ENCODE results near the gene CARF. TPM values are rescaled to one million over a fixed set of nuclear protein-coding genes. Genes with fewer than 3 reads are reported as not detected.
A peak's percentile ranks its signal among the peaks of the same experiment; 100 is the strongest.
"Not testable (repeated sequence)": the region's sequence is repeated elsewhere in the genome, so short reads cannot be mapped to it uniquely, and the experiment has no call there.

The CARF gene
- total RNA-seq, 2 experiments from 2014 or later: 14.6 to 16.9 TPM

DNA sequence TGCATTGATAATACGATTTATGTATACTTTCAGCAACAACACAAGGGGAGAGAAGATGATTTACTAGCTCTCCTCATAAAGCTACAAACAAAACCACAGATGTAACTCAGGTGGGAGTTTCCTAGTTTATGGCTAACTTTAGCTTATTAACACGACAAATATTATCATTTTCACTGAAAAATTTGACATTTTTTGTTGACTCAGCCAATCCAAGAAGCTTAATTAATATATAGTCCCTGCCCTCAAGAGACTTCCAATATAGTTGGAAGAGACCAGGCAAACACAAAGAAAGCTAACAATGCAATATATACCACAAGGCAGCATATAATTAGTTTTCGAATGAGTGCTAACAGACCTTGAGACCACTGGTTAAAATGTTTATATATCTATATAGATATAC, 1.4 kb upstream of the CARF start:
- no peak overlapping the region for H3K27ac Mint-ChIP-seq
- DNase-seq: no peak
- POLR2A ChIA-PET: interaction anchor here (1.3 to 2.1 kb wide), 3 partner anchors 9 to 328 kb away, joined by 3 to 15 read pairs (median 8); partner anchors contain the start of genes CYP20A1 and NBEAL1
- H3K36me3 Mint-ChIP-seq: peaks cover 6% of the 10 kb centered on the region
- H3K4me3 Mint-ChIP-seq: peak overlapping the region; percentile 93
- H3K4me1 Mint-ChIP-seq: peaks cover 25% of the 10 kb centered on the region
- no peak for ATAC-seq (ENCODE audit: low read depth)
- H3K9me3 Mint-ChIP-seq: no peaks in the 10 kb centered on the region
- H3K27me3 Mint-ChIP-seq: no peaks in the 10 kb centered on the region

DNA sequence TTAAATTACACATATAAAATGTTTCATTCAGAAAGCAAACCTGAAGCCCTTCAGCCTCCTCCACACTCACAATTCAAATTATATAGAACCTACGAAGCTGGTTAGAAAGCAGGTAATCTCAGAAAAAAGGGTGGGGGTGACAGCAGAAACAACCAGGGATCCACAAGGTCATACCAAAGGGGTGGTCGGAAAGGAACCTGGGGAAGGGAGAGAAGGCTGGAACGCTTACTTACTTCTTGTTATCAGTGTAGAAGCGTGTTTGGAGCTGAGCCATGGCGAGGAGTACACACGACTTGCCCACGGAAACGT, 918 bp upstream of the CARF start:
- Mint-ChIP-seq H3K27ac (peak overlapping the region; percentile 96), H3K4me1 (peaks cover 25% of the 10 kb centered on the region), H3K9me3 (no peaks in the 10 kb centered on the region), H3K36me3 (peaks cover 5% of the 10 kb centered on the region), H3K4me3 (peak overlapping the region; percentile 93), H3K27me3 (no peaks in the 10 kb centered on the region)
- no peak for ATAC-seq (ENCODE audit: low read depth)
- DNase-seq: no peak
- POLR2A ChIA-PET: interaction anchor here (0.7 to 2.1 kb wide), 5 partner anchors 9 to 644 kb away, joined by 3 to 15 read pairs (median 5); partner anchors contain the start of genes CYP20A1 and NBEAL1

DNA sequence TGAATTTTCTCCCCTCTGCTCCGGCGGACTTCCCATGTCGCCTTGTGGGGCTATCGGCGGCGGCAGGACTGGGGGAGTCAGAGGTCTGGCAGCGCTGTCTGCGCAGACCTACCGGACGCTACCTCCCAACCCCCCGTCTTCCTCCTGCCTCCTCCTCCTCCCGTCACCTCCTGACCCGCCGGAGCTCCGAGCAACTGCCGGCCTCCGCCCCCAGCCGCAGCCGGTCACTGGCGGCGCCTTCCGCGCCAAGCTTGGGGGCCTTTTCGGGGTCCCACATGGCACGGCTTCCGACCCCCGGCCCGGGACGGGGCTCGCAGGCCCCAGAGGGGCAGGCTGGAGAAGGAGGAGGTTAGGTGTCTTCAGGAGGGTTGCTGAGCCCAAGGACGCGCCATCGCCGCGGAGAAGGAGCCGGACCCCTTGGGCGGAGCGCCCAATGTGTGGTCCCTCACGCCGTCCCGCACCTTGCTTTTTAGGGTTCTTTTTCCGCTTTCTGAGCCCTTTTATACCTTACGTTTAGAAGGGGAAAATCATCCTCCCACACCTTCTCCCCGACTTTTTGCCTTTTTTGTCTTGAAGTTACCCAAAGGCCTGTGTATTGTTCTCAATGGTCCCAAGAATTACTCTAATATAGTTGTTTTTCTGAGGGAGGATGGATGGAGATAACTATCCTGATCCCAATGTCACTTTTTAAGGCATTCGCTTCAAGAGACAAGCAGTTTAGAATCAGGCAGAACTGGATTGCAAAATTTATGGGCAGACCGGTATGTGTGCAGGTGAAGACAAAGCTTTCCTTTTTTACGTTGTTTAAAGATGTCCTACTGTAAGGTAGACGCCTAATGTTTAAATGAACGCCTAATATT, 497 bp downstream of the CARF start:
- POLR2A ChIA-PET: interaction anchor here (1.3 to 2.1 kb wide), 2 partner anchors 277 to 326 kb away, joined by 5 to 15 read pairs; partner anchors contain the start of gene CYP20A1
- H3K36me3 Mint-ChIP-seq: not testable (repeated sequence)

DNA sequence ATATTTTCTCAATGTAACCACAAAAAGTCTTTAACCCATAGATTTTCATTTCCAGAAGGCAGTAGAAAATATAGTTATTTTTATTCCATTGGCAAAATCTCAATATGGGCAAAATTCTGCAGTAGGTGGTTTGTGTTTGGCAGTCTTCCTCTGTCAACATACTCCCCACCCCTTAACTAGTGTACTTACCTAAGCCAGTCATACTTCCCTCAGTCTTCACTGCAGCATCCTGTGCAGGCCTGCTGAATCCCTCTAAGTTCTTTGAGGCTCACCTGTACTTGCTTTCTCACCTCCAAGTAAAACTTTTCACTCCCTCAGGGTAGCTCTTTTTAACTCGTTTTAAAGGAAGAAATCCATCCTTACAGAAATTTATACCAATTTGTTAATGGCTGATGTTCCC, 6.8 kb downstream of the CARF start:
- no peaks in the 10 kb centered on the region for H3K4me1 Mint-ChIP-seq
- no peak overlapping the region for H3K4me3 Mint-ChIP-seq
- H3K9me3 Mint-ChIP-seq: no peaks in the 10 kb centered on the region
- no peak for ATAC-seq (ENCODE audit: low read depth)
- peaks cover 5% of the 10 kb centered on the region for H3K36me3 Mint-ChIP-seq
- DNase-seq: no peak
- H3K27ac Mint-ChIP-seq: no peak overlapping the region
- H3K27me3 Mint-ChIP-seq: no peaks in the 10 kb centered on the region
- POLR2A ChIA-PET: no interaction called here

More for the DNA sequence above, 497 bp downstream of the CARF start:
- Mint-ChIP-seq H3K4me3 (peak overlapping the region; percentile 93), H3K27ac (peak overlapping the region; percentile 96), H3K4me1 (peaks cover 25% of the 10 kb centered on the region)
- ATAC-seq (ENCODE audit: low read depth) (peak; percentile 55), DNase-seq (peak; percentile 68)
- not testable (repeated sequence) for H3K9me3 Mint-ChIP-seq, H3K27me3 Mint-ChIP-seq

DNA sequence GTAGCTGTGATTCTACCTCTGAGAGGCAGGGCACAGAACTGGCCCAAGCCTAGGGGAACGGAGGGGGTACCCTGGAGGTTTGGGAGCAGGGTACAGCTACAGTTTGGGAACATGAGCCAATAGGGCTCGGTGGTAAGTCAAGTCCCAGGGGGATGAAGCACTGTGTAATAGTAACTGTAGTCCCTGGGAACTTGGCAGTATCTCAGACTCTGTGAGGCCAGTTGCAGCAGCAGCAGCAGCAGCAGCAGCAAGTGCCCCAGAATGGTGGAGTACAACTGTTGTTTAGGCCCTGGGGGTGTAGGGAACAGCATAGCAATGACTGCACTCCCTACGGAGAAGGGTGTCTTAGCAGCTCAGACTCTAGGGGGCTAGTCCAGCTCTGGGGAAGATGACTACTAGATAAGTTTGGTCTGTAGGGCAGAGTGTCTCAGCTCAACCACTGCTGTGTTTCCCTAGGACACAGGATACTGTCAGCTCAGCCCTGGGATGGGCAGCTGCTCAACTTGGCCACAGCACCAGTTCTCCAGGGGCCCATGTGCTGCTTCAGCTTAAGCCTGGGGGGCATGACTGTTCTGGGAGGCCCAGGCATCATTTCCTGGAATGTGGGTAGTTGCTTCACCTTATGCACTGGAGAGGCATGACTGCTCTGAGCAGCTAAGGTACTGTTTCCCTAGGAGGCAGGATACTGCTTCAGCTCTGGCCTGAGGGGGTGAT, 20.5 kb downstream of the CARF start:
- POLR2A ChIA-PET: no interaction called here
- no peaks in the 10 kb centered on the region for H3K4me1 Mint-ChIP-seq
- ATAC-seq (ENCODE audit: low read depth) (peak; percentile 18), DNase-seq (no peak)
- H3K4me3 Mint-ChIP-seq: no peak overlapping the region
- no peaks in the 10 kb centered on the region for H3K27me3 Mint-ChIP-seq
- H3K9me3 Mint-ChIP-seq: peaks cover 3% of the 10 kb centered on the region
- H3K27ac Mint-ChIP-seq: no peak overlapping the region
- peaks cover 13% of the 10 kb centered on the region for H3K36me3 Mint-ChIP-seq

DNA sequence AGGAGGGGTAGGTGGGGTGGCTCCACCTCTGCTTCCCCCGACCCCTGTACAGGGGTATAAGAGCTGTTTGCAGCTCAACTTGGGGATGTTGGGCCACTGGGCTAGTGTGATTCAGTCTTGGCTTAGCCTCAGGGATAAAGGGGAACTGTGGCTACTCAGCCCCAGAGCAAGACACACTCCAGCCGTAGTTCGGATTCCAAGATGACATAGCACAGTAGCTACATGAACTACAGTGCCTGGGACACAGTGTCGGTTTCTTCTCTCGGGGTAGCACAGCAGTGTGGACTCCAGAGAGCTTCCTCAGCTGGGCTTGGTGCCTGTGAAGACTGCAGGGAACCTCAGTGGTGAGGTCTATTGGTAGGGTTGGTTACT, 21.1 kb downstream of the CARF start:
- H3K27me3 Mint-ChIP-seq: no peaks in the 10 kb centered on the region
- no peak for DNase-seq
- H3K4me3 Mint-ChIP-seq: no peak overlapping the region
- H3K27ac Mint-ChIP-seq: no peak overlapping the region
- no peak for ATAC-seq (ENCODE audit: low read depth)
- no peaks in the 10 kb centered on the region for H3K4me1 Mint-ChIP-seq
- POLR2A ChIA-PET: no interaction called here
- peaks cover 3% of the 10 kb centered on the region for H3K9me3 Mint-ChIP-seq
- H3K36me3 Mint-ChIP-seq: peaks cover 11% of the 10 kb centered on the region

DNA sequence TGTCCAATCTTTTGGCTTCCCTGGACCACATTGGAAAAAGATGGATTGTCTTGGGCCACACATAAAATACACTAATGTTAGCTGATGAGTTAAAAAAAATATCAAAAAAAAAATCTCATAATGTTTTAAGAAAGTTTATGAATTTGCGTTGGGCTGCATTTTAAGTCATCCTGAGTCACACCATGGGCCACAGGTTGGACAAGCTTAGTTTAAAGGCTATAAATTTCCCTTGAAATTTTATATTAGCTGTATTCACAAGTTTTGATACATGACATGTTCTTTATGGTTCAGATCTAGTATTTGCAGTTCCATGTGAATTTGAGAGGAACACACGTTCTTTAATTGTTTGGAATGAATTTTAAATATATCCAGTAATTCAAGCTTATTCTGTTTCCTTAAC, 21.9 kb downstream of the CARF start:
- Mint-ChIP-seq H3K36me3 (peaks cover 14% of the 10 kb centered on the region), H3K27me3 (no peaks in the 10 kb centered on the region)
- POLR2A ChIA-PET: no interaction called here

DNA sequence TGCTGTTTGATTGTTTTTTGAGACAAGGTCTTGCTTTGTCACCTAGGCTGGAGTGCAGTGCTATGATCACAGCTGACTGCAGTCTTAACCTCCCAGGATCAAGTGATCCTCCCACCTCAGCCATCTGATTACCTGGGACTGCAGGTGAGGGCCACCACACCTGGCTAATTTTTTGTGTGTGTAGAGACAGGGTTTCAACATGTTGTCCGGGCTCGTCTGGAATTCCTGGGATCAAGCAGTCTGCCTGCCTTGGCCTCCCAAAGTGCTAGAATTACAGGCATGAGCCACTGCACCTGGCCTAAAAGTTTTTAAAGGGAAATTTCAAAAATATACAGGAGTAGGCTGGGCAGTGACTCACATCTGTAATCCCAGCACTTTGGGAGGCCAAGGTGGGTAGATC, 22.4 kb downstream of the CARF start:
- Mint-ChIP-seq H3K4me1 (no peaks in the 10 kb centered on the region), H3K4me3 (no peak overlapping the region), H3K36me3 (peaks cover 14% of the 10 kb centered on the region), H3K27ac (no peak overlapping the region), H3K27me3 (no peaks in the 10 kb centered on the region), H3K9me3 (peaks cover 6% of the 10 kb centered on the region)
- POLR2A ChIA-PET: no interaction called here
- no peak for ATAC-seq (ENCODE audit: low read depth)
- no peak for DNase-seq

More for the DNA sequence above, 21.9 kb downstream of the CARF start:
- ATAC-seq (ENCODE audit: low read depth): no peak
- no peak overlapping the region for H3K27ac Mint-ChIP-seq
- peaks cover 5% of the 10 kb centered on the region for H3K9me3 Mint-ChIP-seq
- H3K4me1 Mint-ChIP-seq: no peaks in the 10 kb centered on the region
- no peak for DNase-seq
- no peak overlapping the region for H3K4me3 Mint-ChIP-seq

DNA sequence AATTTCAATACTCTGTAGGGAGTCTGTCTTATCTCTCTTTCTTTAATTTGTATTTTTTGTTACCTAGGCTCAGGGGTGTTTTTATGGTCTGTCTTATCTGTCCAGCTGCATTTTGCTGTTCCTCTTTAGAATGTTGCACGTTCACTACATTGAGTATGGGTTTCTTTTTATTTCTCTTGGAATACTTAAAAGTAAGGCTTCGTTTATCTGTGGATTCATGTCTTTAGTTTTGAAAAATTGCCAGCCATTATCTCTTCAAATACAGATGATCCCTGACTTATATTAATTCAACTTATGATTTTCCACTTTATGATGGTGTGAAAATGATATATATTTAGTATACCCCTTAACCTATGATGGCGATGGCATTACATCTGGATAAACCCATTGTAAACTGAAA, 26.9 kb downstream of the CARF start:
- Mint-ChIP-seq H3K9me3 (peaks cover 3% of the 10 kb centered on the region), H3K4me1 (no peaks in the 10 kb centered on the region), H3K4me3 (no peak overlapping the region), H3K36me3 (peaks cover 9% of the 10 kb centered on the region), H3K27me3 (no peaks in the 10 kb centered on the region), H3K27ac (no peak overlapping the region)
- POLR2A ChIA-PET: no interaction called here
- no peak for DNase-seq
- ATAC-seq (ENCODE audit: low read depth): no peak

DNA sequence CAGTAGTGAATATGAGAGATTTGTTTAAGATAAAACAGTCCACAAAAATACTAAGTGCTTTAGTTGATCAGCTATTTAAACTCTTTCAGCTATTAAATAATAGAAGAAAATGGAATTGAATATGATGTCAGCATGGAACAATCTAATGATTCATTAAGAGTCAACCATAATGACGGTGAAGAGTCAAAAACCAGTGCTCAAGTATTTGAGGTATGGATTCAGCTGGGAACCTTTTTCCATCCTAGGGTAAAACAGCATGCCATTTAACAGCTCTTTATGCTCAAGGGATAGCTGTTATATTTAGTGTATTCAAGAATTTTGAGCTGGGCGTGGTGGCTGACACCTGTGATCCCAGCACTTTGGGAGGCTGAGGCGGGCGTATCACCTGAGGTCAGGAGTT, 29.7 kb downstream of the CARF start:
- no peak for DNase-seq
- POLR2A ChIA-PET: no interaction called here
- Mint-ChIP-seq H3K36me3 (peaks cover 32% of the 10 kb centered on the region), H3K4me3 (no peak overlapping the region), H3K27ac (no peak overlapping the region), H3K4me1 (no peaks in the 10 kb centered on the region), H3K27me3 (no peaks in the 10 kb centered on the region), H3K9me3 (peaks cover 14% of the 10 kb centered on the region)
- ATAC-seq (ENCODE audit: low read depth): no peak

DNA sequence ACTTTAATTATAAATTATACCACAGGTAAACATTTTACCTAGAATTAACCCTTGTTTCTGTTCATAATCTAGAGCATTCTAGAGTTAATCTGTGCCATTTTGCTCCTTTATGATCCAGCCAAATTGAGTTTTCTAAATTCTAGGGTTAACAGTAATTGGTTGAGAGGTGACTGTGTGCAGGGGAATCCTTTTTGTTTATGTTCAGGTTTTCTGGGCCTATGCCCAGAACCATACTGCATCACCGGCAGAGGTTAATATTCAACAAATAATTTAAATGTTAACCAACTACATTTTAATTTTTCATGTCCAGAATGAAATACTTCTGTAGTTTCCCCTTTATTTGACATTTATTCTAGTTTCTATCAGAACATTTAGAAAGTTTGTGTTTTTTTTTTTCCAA, 32.3 kb downstream of the CARF start:
- Mint-ChIP-seq H3K27ac (no peak overlapping the region), H3K4me3 (no peak overlapping the region), H3K27me3 (no peaks in the 10 kb centered on the region), H3K36me3 (peaks cover 35% of the 10 kb centered on the region), H3K4me1 (no peaks in the 10 kb centered on the region), H3K9me3 (peaks cover 25% of the 10 kb centered on the region)
- DNase-seq (no peak), ATAC-seq (ENCODE audit: low read depth) (no peak)
- POLR2A ChIA-PET: no interaction called here

DNA sequence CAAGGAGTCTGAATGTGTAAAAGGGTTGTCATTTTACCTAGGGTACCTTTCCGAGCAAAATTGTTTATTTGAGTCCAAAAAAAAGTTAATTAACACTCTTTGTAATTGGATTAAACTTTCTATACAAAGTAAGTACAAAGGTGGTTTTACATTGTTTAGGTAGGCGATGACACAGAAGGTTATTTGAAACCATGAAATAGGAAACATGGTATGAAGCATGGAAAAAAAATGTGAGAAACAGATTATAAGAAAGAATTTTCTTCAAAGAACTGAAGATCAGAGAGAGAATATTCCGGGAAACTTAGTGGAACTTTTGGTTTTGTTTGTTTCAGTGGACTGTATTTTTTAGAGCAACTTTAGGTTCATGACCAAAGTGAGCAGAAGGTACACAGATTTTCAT, 32.7 kb downstream of the CARF start:
- POLR2A ChIA-PET: no interaction called here
- Mint-ChIP-seq H3K27ac (no peak overlapping the region), H3K9me3 (peaks cover 25% of the 10 kb centered on the region), H3K36me3 (peaks cover 35% of the 10 kb centered on the region), H3K27me3 (no peaks in the 10 kb centered on the region), H3K4me1 (no peaks in the 10 kb centered on the region), H3K4me3 (no peak overlapping the region)
- DNase-seq (no peak), ATAC-seq (ENCODE audit: low read depth) (no peak)

DNA sequence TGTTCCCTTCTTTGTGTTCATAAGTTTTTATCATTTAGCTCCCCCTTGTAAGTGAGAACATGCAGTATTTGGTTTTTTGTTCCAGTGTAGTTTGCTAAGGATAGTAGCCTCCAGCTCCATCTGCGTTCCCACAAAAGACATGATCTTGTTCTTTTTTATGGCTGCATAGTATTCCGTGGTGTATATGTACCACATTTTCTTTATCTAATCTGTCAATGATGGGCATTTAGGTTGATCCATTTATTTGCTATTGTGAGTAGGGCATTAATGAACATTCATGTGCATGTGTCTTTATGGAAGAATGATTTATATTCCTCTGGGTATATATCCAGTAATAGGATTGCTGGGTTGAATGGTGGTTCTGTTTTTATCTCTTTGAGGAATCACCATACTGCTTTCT, 33.4 kb downstream of the CARF start:
- H3K27me3 Mint-ChIP-seq: no peaks in the 10 kb centered on the region
- H3K9me3 Mint-ChIP-seq: peaks cover 25% of the 10 kb centered on the region
- POLR2A ChIA-PET: no interaction called here
- ATAC-seq (ENCODE audit: low read depth) (no peak), DNase-seq (no peak)
- H3K27ac Mint-ChIP-seq: no peak overlapping the region
- no peaks in the 10 kb centered on the region for H3K4me1 Mint-ChIP-seq
- H3K4me3 Mint-ChIP-seq: no peak overlapping the region
- peaks cover 35% of the 10 kb centered on the region for H3K36me3 Mint-ChIP-seq

DNA sequence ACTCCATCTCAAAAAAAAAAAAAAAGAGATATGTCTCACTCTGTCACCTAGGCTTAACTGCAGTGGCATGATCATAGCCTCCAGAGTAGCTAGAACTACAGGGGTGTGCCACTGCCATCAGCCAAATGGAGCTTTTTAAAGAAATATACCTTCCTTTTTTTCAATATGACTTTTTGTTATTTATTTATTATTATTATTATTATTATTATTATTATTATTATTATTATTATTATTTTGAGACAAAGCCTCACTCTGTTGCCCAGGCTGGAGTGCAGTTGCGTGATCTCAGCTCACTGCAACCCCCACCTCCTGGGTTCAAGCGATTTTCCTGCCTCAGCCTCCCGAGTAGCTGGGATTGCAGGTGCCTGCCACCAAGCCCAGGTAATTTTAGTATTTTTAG, 37.3 kb downstream of the CARF start:
- H3K27ac Mint-ChIP-seq; H3K4me1 Mint-ChIP-seq; H3K4me3 Mint-ChIP-seq; ATAC-seq (ENCODE audit: low read depth); DNase-seq; H3K27me3 Mint-ChIP-seq: not testable (repeated sequence)
- POLR2A ChIA-PET: interaction anchor here (0.7 kb wide), 1 partner anchor 249 kb away, joined by 3 read pairs; no protein-coding TSS in a partner anchor
- H3K9me3 Mint-ChIP-seq: peaks cover 25% of the 10 kb centered on the region
- H3K36me3 Mint-ChIP-seq: peaks cover 30% of the 10 kb centered on the region

Data from activated naive CD8-positive, alpha-beta T cell treated with anti-CD3 and anti-CD28 coated beads, Interleukin-2, amount 10 ng/mL, durations not matched to agents 7 days and 5 days (primary cell).